Neural cell (in vitro differentiated cells): Measurements from ENCODE around the gene GSTA1.

Experiments used
- CTCF ChIP-seq: fragments of 450-650 bp; IDR thresholded peaks from 2 replicates; pipeline ENCODE4 v1.5.1; 2014; ENCODE audit warnings: antibody characterized with exemption, mild to moderate bottlenecking, moderate library complexity; ENCODE audit not compliant: poor library complexity, severe bottlenecking
- EZH2 ChIP-seq: fragments of 200-600, 300-800 bp; shearing (Covaris generic), sonication (generic); IDR thresholded peaks from 2 replicates; pipeline ENCODE4 v1.6.1; 2014; ENCODE audit warnings: antibody characterized with exemption, low read length, borderline replicate concordance, mild to moderate bottlenecking; ENCODE audit not compliant: insufficient read depth, poor library complexity, severe bottlenecking
- POLR2AphosphoS5 ChIP-seq: IDR thresholded peaks from 2 replicates; pipeline ENCODE4 v1.6.1; 2012
- RAD21 ChIP-seq: fragments of 450-650 bp; conservative IDR thresholded peaks from 2 replicates; pipeline ENCODE4 v1.6.1; 2014; ENCODE audit warnings: antibody characterized with exemption, mild to moderate bottlenecking, moderate library complexity
- REST ChIP-seq: IDR thresholded peaks from 2 replicates; pipeline ENCODE4 v1.6.1; 2012; ENCODE audit warnings: borderline replicate concordance
- SMC3 ChIP-seq: fragments of 450-650 bp; conservative IDR thresholded peaks from 2 replicates; pipeline ENCODE4 v1.6.1; 2014; ENCODE audit warnings: antibody characterized with exemption, mild to moderate bottlenecking, moderate library complexity; ENCODE audit not compliant: poor library complexity

GRCh38 chr6:52754443-52754842 lies 49.2 kb downstream of the GSTA1 start:
- TF ChIP-seq CTCF (no peak), POLR2AphosphoS5 (no peak), REST (no peak), EZH2 (no peak), SMC3 (no peak), RAD21 (no peak)
